ENCODE results near the gene FSTL4. TPM values are rescaled to one million over a fixed set of nuclear protein-coding genes. Genes with fewer than 3 reads are reported as not detected.

Gene FSTL4
- total RNA-seq, 1 experiment from 2014 or later = 14.3 TPM

GRCh38 chr5:133155326-133155969, 456.9 kb downstream of the FSTL4 start:
- no peak for DNase-seq (ENCODE audit: extremely low read depth, low read depth)

GRCh38 chr5:133154274-133155075, 457.9 kb downstream of the FSTL4 start:
- DNase-seq (ENCODE audit: extremely low read depth, low read depth) = no peak

GRCh38 chr5:133150909-133151544, 461.3 kb downstream of the FSTL4 start:
- no peak for DNase-seq (ENCODE audit: extremely low read depth, low read depth)

- no peak for DNase-seq (ENCODE audit: extremely low read depth, low read depth)
Observed at GRCh38 chr5:133149345-133149744, 463.0 kb downstream of the FSTL4 start.

- DNase-seq (ENCODE audit: extremely low read depth, low read depth) = no peak
Observed at GRCh38 chr5:133147815-133148567, 464.4 kb downstream of the FSTL4 start.

- DNase-seq (ENCODE audit: extremely low read depth, low read depth) = no peak
Observed at GRCh38 chr5:133147411-133147810, 464.9 kb downstream of the FSTL4 start.

Small RNAs within 50 kb of the gene (small RNA-seq; reads per million reads assigned to genes)
- gene MIR1289-2 = 0 reads per million in 2 experiments
